ENCODE results near the gene BICRAL.

The BICRAL gene

DNA sequence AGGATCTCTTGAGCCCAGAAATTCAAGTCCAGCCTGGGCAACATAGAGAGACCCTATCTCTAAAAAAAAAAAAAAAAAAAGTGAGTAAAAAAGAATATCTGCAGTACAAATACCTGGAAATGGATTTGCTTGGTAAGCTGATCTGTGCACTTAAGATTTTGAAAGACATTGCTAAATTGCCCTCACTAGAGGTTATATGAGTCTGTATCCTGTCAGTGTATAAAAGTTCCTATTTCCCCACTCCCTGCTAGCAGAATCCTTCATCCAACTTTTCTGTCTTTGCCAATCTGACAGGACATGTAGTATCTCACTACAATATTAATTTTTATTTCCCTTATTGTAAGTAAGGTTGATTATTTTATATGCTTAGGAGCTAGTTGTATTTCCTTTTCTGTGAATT lies 36.1 kb downstream of the BICRAL start:
- H2BK12ac ChIP-seq (ENCODE audit: low read length) = no peak overlapping the region
- H3K27ac ChIP-seq (replicated peaks; ENCODE audit: low read length) = no peak overlapping the region
- H4K91ac ChIP-seq (ENCODE audit: low read depth, low read length, poor library complexity) = no peak overlapping the region
- no peak overlapping the region for H3K4me2 ChIP-seq (ENCODE audit: insufficient read depth, low read length, poor library complexity, severe bottlenecking)
- no peak overlapping the region for H3K14ac ChIP-seq (ENCODE audit: low read length)
- no peak overlapping the region for H2AK5ac ChIP-seq (ENCODE audit: low read depth, low read length)
- no peaks in the 10 kb centered on the region for H3K27me3 ChIP-seq (ENCODE audit: control insufficient read depth in 3 of 3, insufficient read depth in 3 of 3, low read depth in 1 of 3, low read length in 3 of 3)
- H3K79me1 ChIP-seq (ENCODE audit: low read depth, low read length) = no peaks in the 10 kb centered on the region
- no peak for DNase-seq (ENCODE audit: low spot score)
- no peak overlapping the region for H3K9ac ChIP-seq (ENCODE audit: low read depth, low read length, poor library complexity)
- H2BK5ac ChIP-seq (ENCODE audit: low read length) = no peak overlapping the region
- no peak overlapping the region for H4K8ac ChIP-seq (ENCODE audit: low read depth, low read length)
- peaks cover 0 to 3% of the 10 kb centered on the region in 2 donors for H3K36me3 ChIP-seq (replicated peaks in 1 of 2; ENCODE audit: control insufficient read depth in 2 of 2, insufficient read depth in 2 of 2, low read length in 2 of 2)
- no peak overlapping the region for H2BK15ac ChIP-seq (ENCODE audit: low read length)
- no peak overlapping the region for H3K4me3 ChIP-seq (ENCODE audit: low read length in 2 of 2)
- no peak overlapping the region for H3K18ac ChIP-seq (ENCODE audit: low read length)
- H3K23ac ChIP-seq (ENCODE audit: low read depth, low read length, poor library complexity) = no peak overlapping the region
- no peaks in the 10 kb centered on the region for H3K9me3 ChIP-seq (replicated peaks in 1 of 2; ENCODE audit: control insufficient read depth in 2 of 2, insufficient read depth in 1 of 2, low read depth in 1 of 2, low read length in 2 of 2)
- H3K4ac ChIP-seq (ENCODE audit: low read length) = no peak overlapping the region
- H2AFZ ChIP-seq (ENCODE audit: low read length) = no peak overlapping the region
- no peak overlapping the region for H2BK120ac ChIP-seq (ENCODE audit: low read depth, low read length)
- H3K4me1 ChIP-seq (ENCODE audit: control insufficient read depth in 2 of 2, insufficient read depth in 1 of 2, low read depth in 1 of 2, low read length in 2 of 2) = no peaks in the 10 kb centered on the region

DNA sequence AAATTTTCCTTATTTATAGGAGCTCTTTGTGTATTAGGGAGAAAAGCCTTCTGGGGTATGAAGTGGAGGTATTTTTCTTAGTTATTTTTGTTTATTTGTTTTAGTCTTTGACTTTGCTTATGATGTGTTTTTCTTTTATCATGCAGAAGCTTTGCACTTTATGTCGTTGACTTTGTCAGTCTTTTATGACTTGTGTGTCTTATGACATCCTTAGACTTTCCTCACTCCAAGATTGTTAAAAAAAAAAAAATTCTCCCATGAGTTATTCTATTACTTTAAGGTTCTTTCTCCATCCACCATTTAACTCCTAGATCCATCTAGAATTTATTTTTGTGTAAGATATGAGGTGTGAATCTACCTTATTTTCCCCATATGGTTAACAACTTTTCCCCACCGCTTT lies 36.6 kb downstream of the BICRAL start:
- H3K4ac ChIP-seq (ENCODE audit: low read length) = no peak overlapping the region
- H2BK12ac ChIP-seq (ENCODE audit: low read length) = no peak overlapping the region
- no peak overlapping the region for H3K18ac ChIP-seq (ENCODE audit: low read length)
- no peak overlapping the region for H3K23ac ChIP-seq (ENCODE audit: low read depth, low read length, poor library complexity)
- H3K9ac ChIP-seq (ENCODE audit: low read depth, low read length, poor library complexity) = no peak overlapping the region
- no peak overlapping the region for H3K27ac ChIP-seq (replicated peaks; ENCODE audit: low read length)
- H2BK120ac ChIP-seq (ENCODE audit: low read depth, low read length) = no peak overlapping the region
- H3K4me2 ChIP-seq (ENCODE audit: insufficient read depth, low read length, poor library complexity, severe bottlenecking) = no peak overlapping the region
- no peaks in the 10 kb centered on the region for H3K79me1 ChIP-seq (ENCODE audit: low read depth, low read length)
- H2BK15ac ChIP-seq (ENCODE audit: low read length) = no peak overlapping the region
- peaks cover 0 to 8% of the 10 kb centered on the region in 2 donors for H3K36me3 ChIP-seq (replicated peaks in 1 of 2; ENCODE audit: control insufficient read depth in 2 of 2, insufficient read depth in 2 of 2, low read length in 2 of 2)
- no peak overlapping the region for H3K14ac ChIP-seq (ENCODE audit: low read length)
- no peak overlapping the region for H2AFZ ChIP-seq (ENCODE audit: low read length)
- H3K9me3 ChIP-seq (replicated peaks in 1 of 2; ENCODE audit: control insufficient read depth in 2 of 2, insufficient read depth in 1 of 2, low read depth in 1 of 2, low read length in 2 of 2) = no peaks in the 10 kb centered on the region
- no peaks in the 10 kb centered on the region for H3K4me1 ChIP-seq (ENCODE audit: control insufficient read depth in 2 of 2, insufficient read depth in 1 of 2, low read depth in 1 of 2, low read length in 2 of 2)
- H4K91ac ChIP-seq (ENCODE audit: low read depth, low read length, poor library complexity) = no peak overlapping the region
- H4K8ac ChIP-seq (ENCODE audit: low read depth, low read length) = no peak overlapping the region
- WGBS, 2 donors (ENCODE audit: extremely low coverage in 2 of 2, insufficient read length in 2 of 2, insufficient replicate concordance in 1 of 2) = no CpG with 5 or more reads among the region's 2 CpGs
- no peak for DNase-seq (ENCODE audit: low spot score)
- no peak overlapping the region for H2BK5ac ChIP-seq (ENCODE audit: low read length)
- no peak overlapping the region for H2AK5ac ChIP-seq (ENCODE audit: low read depth, low read length)
- no peaks in the 10 kb centered on the region for H3K27me3 ChIP-seq (ENCODE audit: control insufficient read depth in 3 of 3, insufficient read depth in 3 of 3, low read depth in 1 of 3, low read length in 3 of 3)
- H3K4me3 ChIP-seq (ENCODE audit: low read length in 2 of 2) = no peak overlapping the region

DNA sequence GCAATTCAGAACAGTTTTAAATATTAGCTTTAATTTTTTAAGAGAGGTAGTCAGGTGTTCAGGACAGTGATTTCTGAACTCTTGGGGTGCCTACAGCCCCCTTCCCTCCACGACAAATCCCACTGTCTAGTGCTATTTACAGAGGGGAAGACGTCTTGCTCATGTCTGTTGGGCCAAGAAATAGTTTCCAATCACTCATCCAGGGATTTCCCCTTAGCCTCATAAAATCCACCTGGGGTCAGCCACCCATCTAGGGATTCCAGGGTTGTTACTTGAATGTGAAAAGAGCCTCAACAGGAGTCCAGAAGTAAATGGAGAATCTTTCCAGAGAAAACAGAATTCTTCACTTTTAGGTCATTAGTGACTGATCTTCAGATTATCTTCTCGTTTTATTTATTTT lies 37.0 kb downstream of the BICRAL start:
- DNase-seq (ENCODE audit: low spot score) = no peak
- Histone ChIP-seq H3K27me3 (ENCODE audit: control insufficient read depth in 3 of 3, insufficient read depth in 3 of 3, low read depth in 1 of 3, low read length in 3 of 3) (no peaks in the 10 kb centered on the region), H3K36me3 (replicated peaks in 1 of 2; ENCODE audit: control insufficient read depth in 2 of 2, insufficient read depth in 2 of 2, low read length in 2 of 2) (peaks cover 0 to 8% of the 10 kb centered on the region in 2 donors), H3K4ac (ENCODE audit: low read length) (no peak overlapping the region), H3K23ac (ENCODE audit: low read depth, low read length, poor library complexity) (no peak overlapping the region), H3K27ac (replicated peaks; ENCODE audit: low read length) (no peak overlapping the region), H2BK15ac (ENCODE audit: low read length) (no peak overlapping the region), H3K18ac (ENCODE audit: low read length) (no peak overlapping the region), H2AFZ (ENCODE audit: low read length) (no peak overlapping the region), H3K9me3 (replicated peaks in 1 of 2; ENCODE audit: control insufficient read depth in 2 of 2, insufficient read depth in 1 of 2, low read depth in 1 of 2, low read length in 2 of 2) (no peaks in the 10 kb centered on the region), H3K4me3 (ENCODE audit: low read length in 2 of 2) (no peak overlapping the region), H2BK5ac (ENCODE audit: low read length) (no peak overlapping the region), H2AK5ac (ENCODE audit: low read depth, low read length) (no peak overlapping the region), H3K79me1 (ENCODE audit: low read depth, low read length) (no peaks in the 10 kb centered on the region), H2BK120ac (ENCODE audit: low read depth, low read length) (no peak overlapping the region), H4K91ac (ENCODE audit: low read depth, low read length, poor library complexity) (no peak overlapping the region), H4K8ac (ENCODE audit: low read depth, low read length) (no peak overlapping the region), H3K9ac (ENCODE audit: low read depth, low read length, poor library complexity) (no peak overlapping the region), H3K4me2 (ENCODE audit: insufficient read depth, low read length, poor library complexity, severe bottlenecking) (no peak overlapping the region), H3K4me1 (ENCODE audit: control insufficient read depth in 2 of 2, insufficient read depth in 1 of 2, low read depth in 1 of 2, low read length in 2 of 2) (no peaks in the 10 kb centered on the region), H3K14ac (ENCODE audit: low read length) (no peak overlapping the region), H2BK12ac (ENCODE audit: low read length) (no peak overlapping the region)
- WGBS, 2 donors (ENCODE audit: extremely low coverage in 2 of 2, insufficient read length in 2 of 2, insufficient replicate concordance in 1 of 2) = no CpG with 5 or more reads among the region's 3 CpGs

DNA sequence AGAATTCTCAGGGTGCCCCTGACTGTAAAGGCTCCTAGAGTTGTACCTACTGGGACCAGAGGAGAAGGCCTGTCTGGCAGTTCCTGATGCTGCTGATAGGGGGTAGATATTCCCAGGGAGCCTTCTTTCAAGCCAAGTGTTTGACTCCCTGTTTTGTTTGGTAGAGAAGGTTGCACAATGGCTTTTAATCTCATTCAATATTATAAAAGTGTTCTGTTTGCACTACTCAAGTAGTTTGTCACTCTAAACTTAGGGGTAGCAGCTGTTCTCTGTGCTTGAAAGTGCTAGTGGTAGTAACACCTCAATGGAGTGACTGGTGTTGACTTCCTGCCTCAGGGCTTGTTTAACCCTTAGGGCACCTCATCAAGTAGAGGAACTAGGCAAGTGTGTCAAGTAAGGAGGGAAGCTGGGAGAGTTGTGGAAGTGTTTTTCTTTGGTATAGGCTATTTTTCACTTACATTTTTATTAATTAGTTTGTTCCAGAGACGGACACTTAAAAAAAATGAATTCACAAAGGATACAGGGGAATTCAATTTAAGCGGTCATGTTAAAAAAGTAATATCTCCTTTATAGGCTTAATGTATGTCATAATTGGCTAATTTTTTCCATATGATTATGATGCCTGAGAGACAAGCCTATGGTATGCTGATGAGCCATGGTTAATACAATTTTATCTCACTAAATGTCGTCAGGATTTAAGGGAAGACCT lies 38.1 kb downstream of the BICRAL start:
- Histone ChIP-seq H4K8ac (ENCODE audit: low read depth, low read length) (no peak overlapping the region), H3K4me1 (ENCODE audit: control insufficient read depth in 2 of 2, insufficient read depth in 1 of 2, low read depth in 1 of 2, low read length in 2 of 2) (no peaks in the 10 kb centered on the region), H3K9me3 (replicated peaks in 1 of 2; ENCODE audit: control insufficient read depth in 2 of 2, insufficient read depth in 1 of 2, low read depth in 1 of 2, low read length in 2 of 2) (no peaks in the 10 kb centered on the region), H3K4ac (ENCODE audit: low read length) (no peak overlapping the region), H3K4me3 (ENCODE audit: low read length in 2 of 2) (no peak overlapping the region), H2BK12ac (ENCODE audit: low read length) (no peak overlapping the region), H3K9ac (ENCODE audit: low read depth, low read length, poor library complexity) (no peak overlapping the region), H3K18ac (ENCODE audit: low read length) (no peak overlapping the region), H3K14ac (ENCODE audit: low read length) (no peak overlapping the region), H3K27me3 (ENCODE audit: control insufficient read depth in 3 of 3, insufficient read depth in 3 of 3, low read depth in 1 of 3, low read length in 3 of 3) (no peaks in the 10 kb centered on the region), H2BK5ac (ENCODE audit: low read length) (no peak overlapping the region), H4K91ac (ENCODE audit: low read depth, low read length, poor library complexity) (no peak overlapping the region), H2AK5ac (ENCODE audit: low read depth, low read length) (no peak overlapping the region), H3K23ac (ENCODE audit: low read depth, low read length, poor library complexity) (no peak overlapping the region), H3K27ac (replicated peaks; ENCODE audit: low read length) (no peak overlapping the region), H3K79me1 (ENCODE audit: low read depth, low read length) (no peaks in the 10 kb centered on the region), H2BK15ac (ENCODE audit: low read length) (no peak overlapping the region), H3K36me3 (replicated peaks in 1 of 2; ENCODE audit: control insufficient read depth in 2 of 2, insufficient read depth in 2 of 2, low read length in 2 of 2) (peaks cover 0 to 12% of the 10 kb centered on the region in 2 donors), H2BK120ac (ENCODE audit: low read depth, low read length) (no peak overlapping the region), H2AFZ (ENCODE audit: low read length) (no peak overlapping the region), H3K4me2 (ENCODE audit: insufficient read depth, low read length, poor library complexity, severe bottlenecking) (no peak overlapping the region)
- WGBS, 2 donors (ENCODE audit: extremely low coverage in 2 of 2, insufficient read length in 2 of 2, insufficient replicate concordance in 1 of 2) = no CpG with 5 or more reads among the region's 3 CpGs
- no peak for DNase-seq (ENCODE audit: low spot score)

All from neuronal stem cell (in vitro differentiated cells).